ENCODE data around the gene LIPC. TPM values are rescaled to one million over a fixed set of nuclear protein-coding genes. Genes with fewer than 3 reads are reported as not detected.

The LIPC gene
- total RNA-seq, 1 donor from 2014 or later = 1.0 TPM

GRCh38 chr15:58526647-58527192 lies 94.9 kb downstream of the LIPC start:
- ATAC-seq (peak; percentile 62 to 76), DNase-seq (no peak)
- Histone ChIP-seq H3K4me3 (no peak overlapping the region), H3K9me3 (no peaks in the 10 kb centered on the region), H3K27ac (no peak overlapping the region), H3K4me1 (peaks cover 44% of the 10 kb centered on the region), H3K27me3 (ENCODE audit: low read depth) (no peaks in the 10 kb centered on the region), H3K36me3 (no peaks in the 10 kb centered on the region)
- intact Hi-C loops (cut with DNase I) = no loop called here
- TF ChIP-seq, protein P1, sequence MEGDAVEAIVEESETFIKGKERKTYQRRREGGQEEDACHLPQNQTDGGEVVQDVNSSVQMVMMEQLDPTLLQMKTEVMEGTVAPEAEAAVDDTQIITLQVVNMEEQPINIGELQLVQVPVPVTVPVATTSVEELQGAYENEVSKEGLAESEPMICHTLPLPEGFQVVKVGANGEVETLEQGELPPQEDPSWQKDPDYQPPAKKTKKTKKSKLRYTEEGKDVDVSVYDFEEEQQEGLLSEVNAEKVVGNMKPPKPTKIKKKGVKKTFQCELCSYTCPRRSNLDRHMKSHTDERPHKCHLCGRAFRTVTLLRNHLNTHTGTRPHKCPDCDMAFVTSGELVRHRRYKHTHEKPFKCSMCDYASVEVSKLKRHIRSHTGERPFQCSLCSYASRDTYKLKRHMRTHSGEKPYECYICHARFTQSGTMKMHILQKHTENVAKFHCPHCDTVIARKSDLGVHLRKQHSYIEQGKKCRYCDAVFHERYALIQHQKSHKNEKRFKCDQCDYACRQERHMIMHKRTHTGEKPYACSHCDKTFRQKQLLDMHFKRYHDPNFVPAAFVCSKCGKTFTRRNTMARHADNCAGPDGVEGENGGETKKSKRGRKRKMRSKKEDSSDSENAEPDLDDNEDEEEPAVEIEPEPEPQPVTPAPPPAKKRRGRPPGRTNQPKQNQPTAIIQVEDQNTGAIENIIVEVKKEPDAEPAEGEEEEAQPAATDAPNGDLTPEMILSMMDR (IDR thresholded peaks at IDR 0.05) = no peak

GRCh38 chr15:58527573-58528187 lies 95.9 kb downstream of the LIPC start:
- TF ChIP-seq, protein P1 (IDR thresholded peaks at IDR 0.05) = no peak
- no peaks in the 10 kb centered on the region for H3K9me3 ChIP-seq
- no peaks in the 10 kb centered on the region for H3K36me3 ChIP-seq
- H3K4me1 ChIP-seq = peaks cover 34% of the 10 kb centered on the region
- DNase-seq (no peak), ATAC-seq (no peak)
- no peak overlapping the region for H3K27ac ChIP-seq
- no peaks in the 10 kb centered on the region for H3K27me3 ChIP-seq (ENCODE audit: low read depth)
- intact Hi-C loops (cut with DNase I) = no loop called here
- no peak overlapping the region for H3K4me3 ChIP-seq

DNA sequence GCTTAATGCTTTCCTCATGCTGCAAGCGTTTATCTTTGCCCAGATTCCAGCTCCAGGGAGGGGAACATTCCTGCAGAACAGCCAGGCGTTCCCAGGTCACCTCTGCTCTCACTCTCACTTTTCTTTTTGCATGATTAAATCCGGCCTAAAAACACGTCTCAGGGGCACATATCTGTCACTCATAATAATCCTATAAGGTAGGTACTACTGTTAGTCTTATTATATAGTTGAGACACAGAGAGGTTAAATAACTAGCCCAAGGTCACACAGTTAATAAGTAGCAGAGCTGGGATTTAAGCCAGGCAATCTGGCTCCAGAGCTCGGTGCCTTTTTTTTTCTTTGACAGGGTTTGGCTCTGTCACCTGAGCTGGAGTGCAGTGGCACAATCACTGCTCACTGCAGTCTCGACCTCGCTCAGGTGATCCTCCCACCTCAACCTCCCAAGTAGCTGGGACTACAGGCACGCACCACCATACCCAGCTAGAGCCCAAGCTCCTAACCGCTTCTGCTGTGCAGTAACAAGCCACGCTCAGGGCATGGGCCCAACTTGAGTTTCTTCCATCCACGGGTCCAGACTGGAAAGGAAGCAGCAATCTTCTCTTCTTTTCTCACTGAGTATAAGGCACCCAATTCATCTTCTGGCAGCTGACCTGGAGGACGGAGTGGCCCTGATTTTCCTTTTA lies 96.5 kb downstream of the LIPC start:
- Histone ChIP-seq H3K27me3 (ENCODE audit: low read depth) (no peaks in the 10 kb centered on the region), H3K9me3 (no peaks in the 10 kb centered on the region), H3K36me3 (no peaks in the 10 kb centered on the region), H3K4me3 (no peak overlapping the region), H3K27ac (peak overlapping the region; percentile 34), H3K4me1 (peaks cover 32% of the 10 kb centered on the region)
- TF ChIP-seq, protein P1 (IDR thresholded peaks at IDR 0.05) = no peak
- intact Hi-C loops (cut with DNase I) = no loop called here
- peak; percentile 45 to 63 for ATAC-seq
- no peak for DNase-seq

GRCh38 chr15:58529041-58529440 lies 97.2 kb downstream of the LIPC start:
- DNase-seq (no peak), ATAC-seq (no peak)
- no peak overlapping the region for H3K4me3 ChIP-seq
- H3K36me3 ChIP-seq = no peaks in the 10 kb centered on the region
- TF ChIP-seq, protein P1 (IDR thresholded peaks at IDR 0.05) = no peak
- no peaks in the 10 kb centered on the region for H3K9me3 ChIP-seq
- H3K27me3 ChIP-seq (ENCODE audit: low read depth) = no peaks in the 10 kb centered on the region
- peak overlapping the region; percentile 34 for H3K27ac ChIP-seq
- H3K4me1 ChIP-seq = peaks cover 28% of the 10 kb centered on the region
- intact Hi-C loops (cut with DNase I) = no loop called here

DNA sequence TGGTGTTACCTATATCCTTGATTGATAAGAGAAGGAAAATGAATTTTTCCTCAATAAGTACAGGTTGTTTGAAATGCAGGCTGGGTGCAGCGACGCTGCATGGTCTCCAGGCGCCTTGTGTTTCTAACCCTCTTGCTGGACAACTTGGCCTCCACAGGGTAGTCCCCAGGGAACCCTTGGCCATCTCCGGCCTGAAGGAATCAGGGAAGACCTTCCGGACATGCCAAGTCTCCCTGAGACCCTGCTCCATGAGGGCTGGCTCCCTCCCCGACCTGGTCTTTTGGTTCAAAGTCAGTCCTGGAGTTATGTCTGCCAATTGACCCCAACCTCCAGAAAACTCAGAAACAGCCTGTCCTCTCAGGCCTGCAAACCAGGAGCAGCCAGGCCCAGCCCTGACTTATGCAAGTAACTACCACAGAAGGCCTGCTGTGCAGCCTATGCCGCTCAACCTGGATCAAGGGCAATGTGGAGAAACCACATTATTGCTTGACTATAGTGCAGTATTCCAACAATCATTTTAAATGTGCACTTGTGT lies 98.3 kb downstream of the LIPC start:
- DNase-seq (no peak), ATAC-seq (no peak)
- TF ChIP-seq, protein P1 (IDR thresholded peaks at IDR 0.05) = no peak

More for the DNA sequence above, 98.3 kb downstream of the LIPC start:
- Histone ChIP-seq H3K4me3 (no peak overlapping the region), H3K9me3 (no peaks in the 10 kb centered on the region), H3K27ac (no peak overlapping the region), H3K4me1 (peaks cover 21% of the 10 kb centered on the region), H3K27me3 (ENCODE audit: low read depth) (no peaks in the 10 kb centered on the region), H3K36me3 (no peaks in the 10 kb centered on the region)
- intact Hi-C loops (cut with DNase I) = no loop called here
